H54 (cell line): ENCODE results near the gene SYP.

ENCODE experiments used
- DNase-seq: peaks from one replicate; pipeline ENCODE4 v3.0.0; 2011; ENCODE audit warnings: low spot score, mixed read lengths; ENCODE audit not compliant: insufficient read length
- FAIRE-seq: peaks from 3 replicates; lab custom pipeline; 2011; peaks lifted over from hg19 to GRCh38; lab: Jason Lieb, UNC
- POLR2A ChIP-seq: IDR thresholded peaks from 2 replicates; pipeline ENCODE4 v1.6.1; 2011; ENCODE audit warnings: low read depth, mild to moderate bottlenecking, low read length

The SYP gene

GRCh38 chrX:49232525-49232924, 32.5 kb upstream of the SYP start:
- DNase-seq (no peak), FAIRE-seq (no peak)
- TF ChIP-seq POLR2A, result no peak

DNA sequence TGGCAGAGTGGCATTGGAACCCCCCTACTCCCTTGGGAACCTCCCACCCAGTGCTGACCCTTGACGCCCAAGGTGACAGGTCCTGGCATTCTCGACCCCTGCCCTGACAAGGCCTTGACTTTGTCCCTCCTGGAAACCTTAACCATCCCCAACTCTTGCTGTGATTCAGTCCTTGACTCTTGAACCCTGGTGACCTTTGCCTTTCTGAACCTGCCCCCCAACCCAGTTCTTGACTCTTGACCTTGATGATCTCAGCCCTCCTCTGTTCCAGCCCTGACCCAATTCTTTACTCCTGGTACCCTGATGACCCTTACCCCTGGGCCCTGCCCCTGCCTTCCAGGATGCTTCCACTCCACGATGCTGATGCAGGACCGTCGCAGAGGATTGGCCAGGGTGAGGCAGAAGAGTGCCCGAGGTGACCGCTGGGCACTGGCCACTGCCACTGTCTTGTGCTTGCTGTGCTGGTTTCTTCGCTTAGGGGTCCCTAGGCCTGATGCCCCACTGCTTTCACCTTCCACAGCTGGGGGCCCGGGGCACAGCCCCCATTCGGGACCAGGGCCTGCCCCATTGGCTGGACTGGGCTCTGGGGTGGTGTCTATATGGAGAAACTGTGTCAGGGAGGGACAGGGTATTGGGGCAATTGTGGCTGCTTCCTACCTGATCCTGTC, 31.5 kb upstream of the SYP start:
- FAIRE-seq (no peak), DNase-seq (no peak)
- no peak for TF ChIP-seq POLR2A

DNA sequence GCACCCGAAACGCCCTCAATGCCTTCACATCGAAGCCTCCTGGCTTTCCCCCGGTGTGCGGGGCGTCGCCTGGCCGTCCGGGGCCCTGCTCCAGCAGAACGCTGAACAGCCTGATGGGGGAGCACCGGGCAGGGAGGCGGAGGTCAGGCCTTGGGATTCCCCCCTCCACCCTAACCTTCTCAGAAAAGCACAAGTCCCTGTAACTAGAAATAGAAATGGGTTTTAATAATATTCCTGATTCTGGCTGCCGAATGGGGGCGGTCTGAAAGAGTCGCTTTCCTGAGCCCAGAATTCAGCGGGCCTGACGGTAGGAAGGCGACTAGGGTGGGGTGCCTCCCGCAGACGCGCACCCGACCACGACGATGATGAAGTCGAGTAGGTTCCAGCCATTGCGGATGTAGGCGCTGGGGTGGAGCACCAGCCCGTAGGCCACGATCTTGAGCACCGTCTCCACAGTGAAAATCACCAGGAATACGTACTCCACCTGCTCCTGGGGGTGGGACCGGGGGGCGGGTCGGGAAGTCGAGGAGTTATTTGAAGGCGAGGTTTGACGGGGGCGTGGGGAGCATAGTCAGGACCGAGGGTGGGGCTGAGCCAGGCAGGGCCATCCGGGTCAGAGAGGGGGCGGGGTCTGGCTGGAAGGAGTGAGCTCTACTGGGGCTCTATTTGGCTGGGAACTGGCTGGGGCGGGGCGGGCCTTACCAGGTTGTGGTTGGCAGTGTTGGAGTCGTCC, 30.7 kb upstream of the SYP start:
- FAIRE-seq, result no peak
- TF ChIP-seq POLR2A, result no peak

GRCh38 chrX:49228185-49228584, 28.2 kb upstream of the SYP start:
- DNase-seq, result no peak
- TF ChIP-seq POLR2A, result no peak
- no peak for FAIRE-seq

More for the DNA sequence above, 30.7 kb upstream of the SYP start:
- DNase-seq, result no peak

- DNase-seq, result no peak
- TF ChIP-seq POLR2A, result no peak
- no peak for FAIRE-seq
Measured at GRCh38 chrX:49227726-49228125, 27.7 kb upstream of the SYP start.

GRCh38 chrX:49226946-49227345, 27.0 kb upstream of the SYP start:
- DNase-seq, result no peak
- no peak for TF ChIP-seq POLR2A
- FAIRE-seq, result no peak

- DNase-seq, result no peak
- TF ChIP-seq POLR2A, result no peak
- FAIRE-seq, result no peak
Measured at GRCh38 chrX:49225858-49226257, 25.9 kb upstream of the SYP start.

DNA sequence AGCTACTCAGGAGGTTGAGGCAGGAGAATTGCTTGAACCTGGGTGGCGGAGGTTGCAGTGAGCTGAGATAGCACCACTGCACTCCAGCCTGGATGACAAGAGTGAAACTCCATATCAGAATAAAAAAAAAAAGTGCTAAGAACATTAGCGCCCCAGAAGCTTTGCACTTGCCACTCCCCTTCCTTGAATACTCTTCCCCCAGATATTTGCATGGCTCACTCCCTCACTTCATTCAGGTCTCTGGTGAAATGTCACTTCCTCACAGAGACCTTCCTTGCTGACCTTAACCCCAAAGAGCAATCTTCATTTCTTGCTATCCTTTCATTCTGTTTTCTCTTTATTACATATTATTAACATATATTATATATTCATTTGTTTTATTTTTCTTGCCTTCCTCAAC, 21.9 kb upstream of the SYP start:
- no peak for TF ChIP-seq POLR2A
- no peak for DNase-seq
- no peak for FAIRE-seq

GRCh38 chrX:49220100-49220499, 20.1 kb upstream of the SYP start:
- no peak for DNase-seq
- TF ChIP-seq POLR2A, result no peak
- no peak for FAIRE-seq

DNA sequence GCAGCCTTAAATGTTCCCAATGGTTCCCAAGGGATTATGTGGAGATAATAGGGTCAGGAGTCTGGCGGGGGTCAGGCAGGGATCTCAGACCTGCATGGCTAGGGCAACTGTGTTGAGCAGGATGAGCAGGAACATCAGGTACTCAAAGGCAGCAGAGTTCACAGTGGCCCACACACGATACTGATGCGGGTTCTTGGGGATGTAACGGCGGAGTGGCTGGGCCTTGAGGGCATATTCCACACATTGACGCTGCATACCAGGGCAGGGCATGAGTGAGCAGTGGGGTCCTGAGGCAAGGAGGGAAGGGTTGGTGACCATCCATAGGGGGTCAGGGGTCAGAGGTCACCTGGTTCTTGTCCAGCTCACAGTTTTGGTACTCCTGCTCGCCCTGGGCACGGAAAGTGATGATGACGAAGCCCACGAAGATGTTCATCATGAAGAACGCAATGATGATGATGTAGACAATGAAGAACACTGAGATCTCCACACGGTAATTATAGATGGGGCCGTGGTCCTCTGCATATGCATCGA, 15.1 kb upstream of the SYP start:
- DNase-seq (no peak), FAIRE-seq (no peak)
- TF ChIP-seq POLR2A, result no peak

DNA sequence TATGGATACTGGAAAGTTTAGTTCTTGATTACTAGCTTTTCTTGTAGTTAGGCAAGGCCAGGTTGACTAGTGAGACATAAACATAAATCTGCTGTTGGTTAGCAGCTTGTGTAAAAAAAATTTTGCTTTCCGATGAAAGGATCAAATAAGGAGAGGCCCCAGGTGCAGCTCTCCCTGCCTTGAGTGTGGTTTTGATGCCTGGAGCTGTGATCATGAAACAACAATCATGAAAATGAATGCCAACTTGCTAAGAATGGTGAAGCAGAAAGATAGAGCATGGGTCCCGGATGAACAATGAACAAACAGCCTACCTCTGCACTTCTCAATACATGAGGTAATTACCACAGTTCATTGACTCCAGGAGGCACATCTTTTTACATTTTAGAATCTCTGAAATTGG, 14.4 kb upstream of the SYP start:
- FAIRE-seq (no peak), DNase-seq (no peak)
- no peak for TF ChIP-seq POLR2A

GRCh38 chrX:49212861-49213260, 12.9 kb upstream of the SYP start:
- no peak for TF ChIP-seq POLR2A
- FAIRE-seq (no peak), DNase-seq (no peak)

- FAIRE-seq (no peak), DNase-seq (no peak)
- TF ChIP-seq POLR2A, result no peak
Measured at GRCh38 chrX:49212209-49212608, 12.2 kb upstream of the SYP start.

- TF ChIP-seq POLR2A, result no peak
- DNase-seq, result no peak
- no peak for FAIRE-seq
Measured at GRCh38 chrX:49211074-49211473, 11.1 kb upstream of the SYP start.

GRCh38 chrX:49210406-49210805, 10.4 kb upstream of the SYP start:
- no peak for TF ChIP-seq POLR2A
- DNase-seq (no peak), FAIRE-seq (no peak)
